Upper lobe of left lung (tissue), 4 donors: ENCODE measurements around the gene PTPRM.

ENCODE experiments used
- POLR2A ChIP-seq, 4 donors: fragments of 450-650 bp; IDR thresholded peaks; one replicate each; pipeline ENCODE4 v1.5.1; 2016 to 2017; ENCODE audit warnings: antibody characterized with exemption in 4 of 4, mild to moderate bottlenecking in 2 of 4
- POLR2AphosphoS5 ChIP-seq, 2 donors: sonication (generic); formaldehyde crosslinking; IDR thresholded peaks; one replicate each; pipeline ENCODE4 v1.5.1; 2017; ENCODE audit warnings: antibody characterized with exemption in 2 of 2
- TF ChIP-seq, protein P1 (sequence below), 6 experiments: fragments of 450-650 bp in 4 of 6; fragments of 200-600 bp in 2 of 6; sonication (generic) in 2 of 6; IDR thresholded peaks; one replicate each; pipeline ENCODE4 v1.5.1; 2016 to 2019; ENCODE audit warnings: antibody characterized with exemption in 6 of 6

- TF ChIP-seq, protein P1, sequence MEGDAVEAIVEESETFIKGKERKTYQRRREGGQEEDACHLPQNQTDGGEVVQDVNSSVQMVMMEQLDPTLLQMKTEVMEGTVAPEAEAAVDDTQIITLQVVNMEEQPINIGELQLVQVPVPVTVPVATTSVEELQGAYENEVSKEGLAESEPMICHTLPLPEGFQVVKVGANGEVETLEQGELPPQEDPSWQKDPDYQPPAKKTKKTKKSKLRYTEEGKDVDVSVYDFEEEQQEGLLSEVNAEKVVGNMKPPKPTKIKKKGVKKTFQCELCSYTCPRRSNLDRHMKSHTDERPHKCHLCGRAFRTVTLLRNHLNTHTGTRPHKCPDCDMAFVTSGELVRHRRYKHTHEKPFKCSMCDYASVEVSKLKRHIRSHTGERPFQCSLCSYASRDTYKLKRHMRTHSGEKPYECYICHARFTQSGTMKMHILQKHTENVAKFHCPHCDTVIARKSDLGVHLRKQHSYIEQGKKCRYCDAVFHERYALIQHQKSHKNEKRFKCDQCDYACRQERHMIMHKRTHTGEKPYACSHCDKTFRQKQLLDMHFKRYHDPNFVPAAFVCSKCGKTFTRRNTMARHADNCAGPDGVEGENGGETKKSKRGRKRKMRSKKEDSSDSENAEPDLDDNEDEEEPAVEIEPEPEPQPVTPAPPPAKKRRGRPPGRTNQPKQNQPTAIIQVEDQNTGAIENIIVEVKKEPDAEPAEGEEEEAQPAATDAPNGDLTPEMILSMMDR (IDR thresholded peaks at IDR 0.05): no peak
- TF ChIP-seq POLR2AphosphoS5 (IDR thresholded peaks at IDR 0.05) (no peak), POLR2A (IDR thresholded peaks at IDR 0.05) (no peak)
Measured at GRCh38 chr18:8330575-8330974, 763.5 kb downstream of the PTPRM start.
